Urothelium cell line (cell line): ENCODE results near the gene C12orf57.
A peak's percentile ranks its signal among the peaks of the same experiment; 100 is the strongest.
"Not testable (repeated sequence)": the region's sequence is repeated elsewhere in the genome, so short reads cannot be mapped to it uniquely, and the experiment has no call there.

Source experiments
- DNase-seq: peaks from one replicate; pipeline ENCODE4 v3.0.0; 2011; ENCODE audit warnings: low spot score, mixed read lengths
- FAIRE-seq: peaks from 2 replicates; lab custom pipeline; 2011; peaks lifted over from hg19 to GRCh38; lab: Jason Lieb, UNC

The C12orf57 gene, protein sequence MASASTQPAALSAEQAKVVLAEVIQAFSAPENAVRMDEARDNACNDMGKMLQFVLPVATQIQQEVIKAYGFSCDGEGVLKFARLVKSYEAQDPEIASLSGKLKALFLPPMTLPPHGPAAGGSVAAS

DNA sequence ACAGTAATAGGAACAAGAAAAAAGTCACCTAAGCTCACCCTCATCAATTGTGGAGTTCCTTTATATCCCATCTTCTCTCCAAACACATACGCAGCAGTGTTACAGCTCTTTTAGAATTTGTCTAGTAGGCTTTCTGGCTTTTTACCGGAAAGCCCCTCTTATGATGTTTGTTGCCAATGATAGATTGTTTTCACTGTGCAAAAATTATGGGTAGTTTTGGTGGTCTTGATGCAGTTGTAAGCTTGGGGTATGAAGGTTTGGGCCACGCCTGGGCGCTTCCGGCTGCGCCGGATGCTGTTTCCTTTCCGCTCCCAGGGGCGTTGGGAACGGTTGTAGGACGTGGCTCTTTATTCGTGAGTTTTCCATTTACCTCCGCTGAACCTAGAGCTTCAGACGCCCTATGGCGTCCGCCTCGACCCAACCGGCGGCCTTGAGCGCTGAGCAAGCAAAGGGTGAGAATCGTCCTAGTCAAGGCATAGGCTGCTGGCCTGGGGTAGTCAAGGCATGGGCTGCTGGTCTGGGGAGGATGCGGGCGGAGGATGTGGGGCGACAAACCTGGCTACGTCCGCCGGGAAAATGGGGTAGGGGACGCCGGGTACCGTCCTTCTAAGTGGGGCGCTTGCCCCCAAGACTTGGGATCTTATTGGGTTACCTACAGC is at the start of gene C12orf57, which contains the start of gene RNU7-1:
Gene C12orf57 (plus strand): TSS at position 301 of the 659 bp plus-strand sequence. CDS start 100 bp downstream, at position 401.
Gene RNU7-1 (plus strand): TSS at position 95 of the 659 bp plus-strand sequence.
- DNase-seq (peak; percentile 77), FAIRE-seq (no peak)

GRCh38 chr12:6894321-6894720 is 49.5 kb upstream of the C12orf57 start:
- FAIRE-seq = no peak
- no peak for DNase-seq

- FAIRE-seq = no peak
- DNase-seq = no peak
These were observed 46.9 kb upstream of the C12orf57 start for GRCh38 chr12:6896846-6897435.

GRCh38 chr12:6899427-6899826 is 44.4 kb upstream of the C12orf57 start:
- DNase-seq (no peak), FAIRE-seq (no peak)

DNA sequence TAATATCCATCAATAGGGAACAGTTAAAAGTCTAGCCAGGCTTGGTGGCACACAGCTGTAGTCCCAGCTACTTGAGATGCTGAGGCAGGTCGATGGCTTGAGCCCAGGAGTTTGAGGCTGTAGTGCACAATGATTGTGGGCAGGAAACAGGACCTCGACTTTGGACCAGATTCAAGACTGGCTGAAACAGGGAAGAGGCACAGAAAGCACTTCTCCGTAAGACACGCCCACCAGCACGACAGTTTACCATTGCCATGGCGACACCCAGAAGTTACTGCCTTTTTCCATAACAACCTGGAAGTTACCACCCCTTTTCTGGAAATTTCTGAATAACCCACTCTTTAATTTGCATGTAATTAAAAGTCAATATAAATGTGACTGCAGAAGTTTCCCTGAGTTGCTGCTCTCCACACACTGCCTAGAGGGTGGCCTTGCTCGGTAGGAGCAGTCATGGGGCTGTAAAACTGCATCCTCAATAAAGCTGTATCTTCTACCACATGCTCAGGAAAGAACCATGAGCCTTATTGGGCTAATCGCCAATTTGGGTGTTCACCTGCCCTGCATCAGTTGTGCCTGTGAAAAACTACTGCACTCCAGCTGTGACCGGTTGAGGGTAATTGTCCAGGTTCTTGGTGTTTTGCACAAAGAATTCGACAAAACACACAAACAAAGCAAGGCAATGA is 43.8 kb upstream of the C12orf57 start:
- no peak for DNase-seq
- no peak for FAIRE-seq

DNA sequence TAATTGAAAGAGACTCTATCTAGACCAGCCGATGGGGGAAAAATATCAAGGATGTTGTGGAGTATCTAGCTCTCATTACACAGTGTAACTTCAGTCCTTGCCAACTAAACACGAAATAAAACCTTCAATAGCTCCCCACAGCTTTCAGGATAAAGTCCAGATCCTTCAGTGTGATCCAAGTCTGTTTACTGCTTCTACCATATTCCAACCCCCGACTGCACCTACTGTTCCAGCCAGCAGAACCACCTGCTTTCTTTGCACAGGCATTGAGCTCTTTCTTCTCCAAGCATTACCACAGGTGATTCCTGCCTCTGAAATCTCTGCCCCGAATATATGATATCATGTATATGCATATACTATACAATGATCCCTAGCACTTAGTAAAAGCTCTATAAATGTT is 41.4 kb upstream of the C12orf57 start:
- no peak for FAIRE-seq
- DNase-seq = no peak

DNA sequence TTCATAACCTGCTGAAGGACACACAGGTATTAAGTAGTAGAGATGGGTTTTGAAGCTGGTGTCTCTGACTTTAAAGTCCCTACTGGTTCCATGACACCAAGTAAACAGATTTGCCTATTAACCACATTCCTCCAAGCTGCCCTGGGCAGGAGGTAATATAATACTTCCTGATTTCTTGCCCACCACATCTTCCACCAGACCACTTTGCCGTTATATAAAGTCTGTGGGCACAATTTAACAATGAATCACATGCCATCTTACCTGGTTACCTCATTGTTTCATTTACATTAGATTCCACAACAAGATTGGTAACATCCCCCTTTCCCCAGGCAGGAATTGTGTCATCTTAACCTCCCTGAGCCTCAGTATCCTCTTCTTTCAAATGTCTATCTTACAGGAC is 40.1 kb upstream of the C12orf57 start:
- FAIRE-seq (no peak), DNase-seq (no peak)

DNA sequence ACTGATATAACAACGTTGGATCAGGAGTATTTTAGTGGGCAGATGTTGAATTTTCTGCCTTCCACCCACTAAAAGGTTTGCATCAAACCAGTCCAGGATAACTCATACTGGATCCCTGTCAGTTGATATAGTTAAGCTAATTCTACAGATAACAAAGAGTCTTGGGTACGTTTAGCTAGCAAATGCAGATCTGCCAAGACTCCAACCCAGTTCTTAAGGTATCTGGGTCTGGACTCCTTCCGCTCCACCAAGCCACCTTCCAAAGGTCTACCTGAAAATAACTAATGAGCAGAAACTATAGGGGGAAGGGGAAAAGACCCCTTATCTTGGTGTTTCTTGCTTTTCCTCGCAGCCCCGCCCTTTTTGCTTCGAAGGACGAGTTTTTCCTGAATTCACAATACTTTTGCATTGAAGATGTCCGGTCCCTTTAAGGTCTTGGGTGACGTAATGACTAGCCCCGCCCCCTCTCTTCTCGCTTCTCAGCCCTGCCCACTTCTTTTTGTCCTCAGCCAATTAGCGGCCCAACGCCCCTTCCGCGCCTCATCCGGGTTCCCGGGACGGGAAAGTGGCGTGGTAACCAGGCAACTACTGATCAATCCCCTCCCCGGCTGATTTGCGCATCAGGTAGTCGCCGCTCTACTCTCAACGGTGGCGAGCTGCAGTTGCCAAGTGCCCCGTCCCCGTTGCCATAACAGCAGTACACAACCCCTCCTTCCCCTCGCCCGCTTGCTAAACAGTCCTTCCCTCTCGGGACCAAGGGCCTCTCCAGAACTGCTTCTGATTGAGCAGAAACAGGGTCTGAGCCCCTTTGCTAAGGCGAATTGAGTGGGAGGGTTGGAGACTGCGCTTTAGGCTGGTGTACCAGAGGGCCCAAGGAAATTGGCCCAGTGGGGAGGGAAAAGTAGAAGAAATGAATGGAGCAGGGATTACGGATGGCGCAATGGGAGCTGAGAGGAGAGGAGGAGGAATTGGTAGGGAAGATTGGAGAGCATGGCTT is 39.2 kb upstream of the C12orf57 start, which contains the start of gene LRRC23:
Gene LRRC23 (plus strand): TSS at position 543 of the 997 bp plus-strand sequence. CDS start 812 bp downstream, outside the sequence.
- FAIRE-seq (peak; percentile 95), DNase-seq (peak; percentile 97)

- no peak for FAIRE-seq
These were observed 38.3 kb upstream of the C12orf57 start for GRCh38 chr12:6905414-6906040.

GRCh38 chr12:6908141-6908540 is 35.7 kb upstream of the C12orf57 start:
- DNase-seq, FAIRE-seq: not testable (repeated sequence)

More at GRCh38 chr12:6905414-6906040, 38.3 kb upstream of the C12orf57 start:
- no peak for DNase-seq

DNA sequence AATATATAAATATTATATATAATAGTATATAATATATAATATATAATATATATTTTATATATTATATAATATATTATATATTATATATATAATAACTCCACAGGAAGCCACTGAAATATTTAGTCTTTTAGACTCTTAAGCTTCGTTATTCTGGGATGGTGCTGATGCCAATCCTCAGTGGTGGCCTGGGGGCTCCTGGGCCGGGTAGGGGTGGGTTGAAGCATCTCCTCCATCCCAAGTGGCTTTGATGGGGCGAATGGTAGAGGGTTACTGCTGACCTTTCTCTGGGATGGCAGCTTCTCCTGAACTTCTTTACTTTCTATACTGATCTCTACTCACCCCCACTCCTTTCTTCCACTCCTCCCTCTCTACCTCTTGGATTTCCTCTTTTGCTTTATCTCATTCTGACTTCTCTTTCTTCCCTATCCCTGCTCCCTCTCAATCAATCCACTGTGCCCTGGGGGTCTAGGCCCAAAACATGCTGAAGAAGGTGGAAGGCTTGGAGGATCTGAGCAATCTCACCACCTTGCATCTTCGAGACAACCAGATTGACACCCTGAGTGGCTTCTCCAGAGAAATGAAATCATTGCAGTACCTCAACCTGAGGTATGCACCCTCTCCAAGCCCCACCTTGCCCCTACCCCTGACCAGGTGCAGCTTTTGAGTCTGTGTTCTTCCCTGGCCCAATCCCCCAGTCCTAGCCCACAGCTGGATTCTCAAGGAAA is 34.2 kb upstream of the C12orf57 start:
- FAIRE-seq (no peak), DNase-seq (no peak)

GRCh38 chr12:6912164-6912935 is 31.5 kb upstream of the C12orf57 start:
- peak; percentile 68 for FAIRE-seq
- DNase-seq = no peak

DNA sequence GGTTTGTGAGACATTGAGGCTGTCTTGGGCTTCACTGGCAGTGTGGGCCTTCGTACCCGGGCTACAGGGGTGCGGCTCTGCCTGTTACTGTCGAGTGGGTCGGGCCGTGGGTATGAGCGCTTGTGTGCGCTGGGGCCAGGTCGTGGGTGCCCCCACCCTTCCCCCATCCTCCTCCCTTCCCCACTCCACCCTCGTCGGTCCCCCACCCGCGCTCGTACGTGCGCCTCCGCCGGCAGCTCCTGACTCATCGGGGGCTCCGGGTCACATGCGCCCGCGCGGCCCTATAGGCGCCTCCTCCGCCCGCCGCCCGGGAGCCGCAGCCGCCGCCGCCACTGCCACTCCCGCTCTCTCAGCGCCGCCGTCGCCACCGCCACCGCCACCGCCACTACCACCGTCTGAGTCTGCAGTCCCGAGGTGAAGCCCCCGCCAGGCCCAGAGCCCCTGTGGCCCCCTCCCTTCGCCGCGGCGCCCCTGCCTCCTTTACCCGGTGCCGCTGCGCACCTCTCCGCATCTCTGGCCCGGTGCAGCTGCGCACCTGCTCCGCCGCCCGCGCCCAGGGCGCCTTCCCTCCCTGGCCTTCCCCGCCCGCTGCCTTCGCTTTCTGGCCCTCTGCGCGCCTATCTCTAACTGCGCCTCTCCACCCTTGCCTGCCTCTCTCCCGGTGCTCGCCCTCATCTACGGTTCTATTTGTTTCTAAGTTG is 29.4 kb upstream of the C12orf57 start, which contains the start of gene ENO2:
Gene ENO2 (plus strand): TSS at position 335 of the 701 bp plus-strand sequence. CDS start 1,253 bp downstream, outside the sequence.
- peak; percentile 91 for FAIRE-seq
- peak; percentile 93 for DNase-seq

- FAIRE-seq (peak; percentile 40), DNase-seq (no peak)
These were observed 28.7 kb upstream of the C12orf57 start for GRCh38 chr12:6914947-6915788.

- DNase-seq (no peak), FAIRE-seq (peak; percentile 42)
These were observed 28.0 kb upstream of the C12orf57 start for GRCh38 chr12:6915789-6916285.

- FAIRE-seq (no peak), DNase-seq (no peak)
These were observed 27.2 kb upstream of the C12orf57 start for GRCh38 chr12:6916426-6917200.
